HepG2 (cell line): ENCODE measurements around the gene SEMA6D. TPM values are rescaled to one million over a fixed set of nuclear protein-coding genes. Genes with fewer than 3 reads are reported as not detected.

Experiments used
- ATAC-seq: fragments of 200-7000 bp; cut with Tn5 transposase; 3 replicates; pipeline ENCODE4 v1.9.1; 2020; ENCODE audit warnings: mild to moderate bottlenecking, moderate library complexity
- BruUV-seq: library from RNA; stranded (reverse); fragments of 400-500 nt; replicated peaks from 2 replicates; lab custom pipeline; 2021; lab: Mats Ljungman, UMichigan
- CTCF ChIA-PET: fragments of 300-600 bp; formaldehyde crosslinking; extraction: SDS; loops from one replicate; lab custom pipeline; 2021; ENCODE audit warnings: low total read pairs, inconsistent platforms, low intra/inter-chr PET ratio; lab: Yijun Ruan, JAX
- POLR2A ChIA-PET: fragments of 350-600 bp; sonication (Branson Sonifier 250); formaldehyde crosslinking; loops from one replicate; lab custom pipeline; 2020; ENCODE audit warnings: antibody characterized with exemption, inconsistent platforms; lab: Yijun Ruan, JAX
- DNase-seq: peaks from one replicate; pipeline ENCODE4 v3.0.0-alpha.2; 2015; ENCODE audit warnings: low spot score
- FAIRE-seq: peaks from 3 replicates; lab custom pipeline; 2011; peaks lifted over from hg19 to GRCh38; lab: Jason Lieb, UNC
- H2AFZ ChIP-seq: one replicate; pipeline ENCODE4 v1.6.1; 2011; ENCODE audit warnings: low read length, inconsistent platforms
- H3K27ac ChIP-seq: fragments of 300-600 bp; 3 replicates; pipeline ENCODE4 v1.8.0; 2011; ENCODE audit warnings: mixed run types, mild to moderate bottlenecking, mixed read lengths, low read length, inconsistent platforms; ENCODE audit not compliant: insufficient read depth; ENCODE audit errors: extremely low read length
- H3K27me3 ChIP-seq, 2 experiments: fragments of 200-600 bp in 1 of 2; 2 replicates in 1 of 2; 3 replicates in 1 of 2; pipeline versions ENCODE4 v1.6.0 to v1.8.0; 2011; ENCODE audit warnings: low read length in 2 of 2, mild to moderate bottlenecking in 2 of 2, moderate library complexity in 2 of 2, inconsistent platforms in 1 of 2; ENCODE audit not compliant: insufficient read depth in 2 of 2, control insufficient read depth in 1 of 2
- H3K36me3 ChIP-seq, 2 experiments: fragments of 200-600 bp in 1 of 2; replicated peaks in 1 of 2; 2 replicates in 1 of 2; 3 replicates in 1 of 2; pipeline versions ENCODE4 v1.5.1 to v1.8.0; 2011; ENCODE audit warnings: low read length in 2 of 2, inconsistent platforms in 1 of 2; ENCODE audit not compliant: insufficient read depth in 2 of 2, control insufficient read depth in 1 of 2
- H3K4me1 ChIP-seq: 2 replicates; pipeline ENCODE4 v1.5.1; 2012; ENCODE audit warnings: low read length, inconsistent platforms; ENCODE audit not compliant: insufficient read depth
- H3K4me2 ChIP-seq: 2 replicates; pipeline ENCODE4 v1.6.0; 2011; ENCODE audit warnings: low read depth, low read length, inconsistent platforms
- H3K4me3 ChIP-seq, 3 experiments: fragments of 200-600 bp in 1 of 3; sonication (generic), shearing (Covaris generic) in 1 of 3; replicated peaks in 1 of 3; 2 replicates each; pipeline ENCODE4 v1.5.1; 2011 to 2016; ENCODE audit warnings: low read length in 3 of 3, inconsistent platforms in 2 of 3, low read depth in 2 of 3, mild to moderate bottlenecking in 2 of 3, control low read depth in 1 of 3, mixed read lengths in 1 of 3; ENCODE audit not compliant: insufficient read depth in 1 of 3
- H3K79me2 ChIP-seq: one replicate; pipeline ENCODE4 v1.6.1; 2011; ENCODE audit warnings: low read length, inconsistent platforms; ENCODE audit not compliant: insufficient read depth
- H3K9ac ChIP-seq: 2 replicates; pipeline ENCODE4 v1.6.0; 2011; ENCODE audit warnings: mild to moderate bottlenecking, low read depth, low read length, inconsistent platforms; ENCODE audit not compliant: insufficient read depth
- H3K9me3 ChIP-seq: 2 replicates; pipeline ENCODE4 v1.5.1; 2012; ENCODE audit warnings: mild to moderate bottlenecking, low read length
- H4K20me1 ChIP-seq: 2 replicates; pipeline ENCODE4 v1.6.0; 2011; ENCODE audit warnings: inconsistent platforms, mild to moderate bottlenecking, low read length, moderate library complexity; ENCODE audit not compliant: insufficient read depth
- MEIS1 ChIP-seq: sonication (generic); formaldehyde crosslinking; IDR thresholded peaks from 2 replicates; pipeline ENCODE4 v1.9.0; 2021; ENCODE audit warnings: mild to moderate bottlenecking, missing genetic modification reagents, moderate library complexity, borderline replicate concordance
- MXD1 ChIP-seq: sonication (generic); formaldehyde crosslinking; IDR thresholded peaks from 2 replicates; pipeline ENCODE4 v1.4.0; 2020; ENCODE audit warnings: mild to moderate bottlenecking, missing genetic modification reagents
- TEF ChIP-seq: sonication (generic); formaldehyde crosslinking; IDR thresholded peaks from 2 replicates; pipeline ENCODE4 v1.5.0; 2020; ENCODE audit warnings: missing genetic modification reagents
- TFE3 ChIP-seq: IDR thresholded peaks from 2 replicates; pipeline ENCODE4 v1.6.1; 2016
- ZNF224 ChIP-seq: sonication (generic); formaldehyde crosslinking; IDR thresholded peaks from 2 replicates; pipeline ENCODE4 v1.5.0; 2020; ENCODE audit warnings: mild to moderate bottlenecking, missing genetic modification reagents
- ZNF567 ChIP-seq: sonication (generic); formaldehyde crosslinking; IDR thresholded peaks from 2 replicates; pipeline ENCODE4 v1.8.1; 2023; ENCODE audit warnings: mild to moderate bottlenecking, missing genetic modification reagents, borderline replicate concordance
- WGBS: methylation state at CpG from one replicate; pipeline ENCODE4 v1.1.6; 2017; ENCODE audit warnings: low lambda C conversion rate; 5-methylcytosine and 5-hydroxymethylcytosine counted together
- in situ Hi-C: cut with HindIII; loops from 2 replicates; pipeline ENCODE4 v1.10.0; 2017; ENCODE audit warnings: low pct_unique_long_range_greater_than_20kb; ENCODE audit not compliant: extremely low pct_ligation_motif_present
- intact Hi-C: fragments of 100-400 bp; cut with micrococcal nuclease; formaldehyde crosslinking; loops from one replicate; pipeline ENCODE4 v1.10.0; 2022; ENCODE audit not compliant: unreplicated experiment
- polyA plus RNA-seq, 8 experiments: library from polyadenylated mRNA; depleted of rRNA in 3 of 8; stranded (reverse) in 7 of 8; unstranded in 1 of 8; fragments of >200 nt; fragmentation: Illumina TruSeq in 4 of 8; extraction: Trizol in 4 of 8; gene quantifications; 2 replicates each; pipeline versions ENCODE4 v1.2.1 to v1.2.3, GENCODE V29; 2011 to 2016; ENCODE audit warnings: low read depth in 4 of 8, missing spikeins in 1 of 8, mixed read lengths in 1 of 8; ENCODE audit not compliant: insufficient read depth in 1 of 8
- total RNA-seq, 5 experiments: library from RNA; depleted of rRNA; stranded (reverse); fragments of >200 nt; fragmentation: Illumina TruSeq; extraction: Trizol; gene quantifications; 2 replicates each; pipeline ENCODE4 v1.2.3, GENCODE V29; 2016; ENCODE audit warnings: low read depth in 1 of 5

Gene SEMA6D
- total and polyA plus RNA-seq, 2 of the 13 experiments (the other 11 are each of a cell fraction or from before 2014, with no cell fraction given) = not detected

GRCh38 chr15:47820057-47820746 is 102.9 kb downstream of the SEMA6D start (continued):
- TF ChIP-seq TFE3 (CRISPR knock-in tag) (no peak), MXD1 (CRISPR knock-in tag) (no peak), ZNF224 (CRISPR knock-in tag) (no peak), TEF (CRISPR knock-in tag) (no peak)

- no peak overlapping the region for H3K4me3 ChIP-seq
- no peaks in the 10 kb centered on the region for H3K4me1 ChIP-seq
- intact Hi-C loops (no loop called here), in situ Hi-C loops (no loop called here)
- ATAC-seq (no peak), FAIRE-seq (no peak), DNase-seq (no peak)
- H3K27me3 ChIP-seq = no peaks in the 10 kb centered on the region
- H3K27ac ChIP-seq = no peak overlapping the region
- WGBS = 18% methylated on average over 8 of the region's 8 CpGs
- no peak overlapping the region for H3K4me2 ChIP-seq
- BruUV-seq = no TSS peak
- no peak overlapping the region for H3K9ac ChIP-seq
- peaks cover 16% of the 10 kb centered on the region for H3K9me3 ChIP-seq
- ChIA-PET POLR2A (no interaction called here), CTCF (no interaction called here)
- no peak overlapping the region for H2AFZ ChIP-seq
- H3K79me2 ChIP-seq = no peaks in the 10 kb centered on the region
- no peaks in the 10 kb centered on the region for H3K36me3 ChIP-seq
- no peaks in the 10 kb centered on the region for H4K20me1 ChIP-seq
- no peak for TF ChIP-seq MEIS1 (CRISPR knock-in tag)
- no peak for TF ChIP-seq ZNF567 (CRISPR knock-in tag)
These were observed 103.5 kb downstream of the SEMA6D start for GRCh38 chr15:47820747-47821319.
